Heart left ventricle (tissue), 16 donors: ENCODE results near the gene CD209. TPM values are rescaled to one million over a fixed set of nuclear protein-coding genes. Genes with fewer than 3 reads are reported as not detected.

ENCODE experiments used
- ATAC-seq, 4 donors: fragments of 200-7000 bp; cut with Tn5 transposase; one replicate each; pipeline ENCODE4 v1.9.1; 2020 to 2022; ENCODE audit warnings: moderate library complexity in 4 of 4, mild to moderate bottlenecking in 3 of 4, moderate number of reproducible peaks in 1 of 4
- DNase-seq, 5 donors: peaks; one replicate each; pipeline ENCODE4 v3.0.0-alpha.2; 2020
- H3K27ac ChIP-seq, 12 donors: fragments of 200-600 bp; sonication (generic) in 4 of 12; one replicate each; pipeline versions ENCODE4 v1.5.0 to v1.8.0; 2016 to 2022; ENCODE audit warnings: mild to moderate bottlenecking in 2 of 12
- H3K27me3 ChIP-seq, 9 donors: fragments of 200-600 bp; sonication (generic) in 2 of 9; one replicate each; pipeline versions ENCODE4 v1.5.1 to v1.8.0; 2016 to 2022; ENCODE audit warnings: mild to moderate bottlenecking in 3 of 9
- H3K36me3 ChIP-seq, 9 donors: fragments of 200-600 bp; sonication (generic) in 2 of 9; one replicate each; pipeline versions ENCODE4 v1.5.0 to v1.8.0; 2018 to 2022; ENCODE audit warnings: mild to moderate bottlenecking in 2 of 9
- H3K4me1 ChIP-seq, 12 donors: fragments of 200-600 bp; sonication (generic) in 4 of 12; one replicate each; pipeline versions ENCODE4 v1.5.0 to v1.8.0; 2016 to 2022; ENCODE audit warnings: mild to moderate bottlenecking in 3 of 12
- H3K4me3 ChIP-seq, 12 donors: fragments of 200-600 bp; sonication (generic) in 4 of 12; one replicate each; pipeline versions ENCODE4 v1.5.0 to v1.8.0; 2017 to 2022; ENCODE audit warnings: mild to moderate bottlenecking in 9 of 12, moderate library complexity in 4 of 12
- H3K9me3 ChIP-seq, 12 donors: fragments of 200-600 bp; sonication (generic) in 4 of 12; one replicate each; pipeline versions ENCODE4 v1.5.0 to v1.8.0; 2016 to 2022; ENCODE audit warnings: mild to moderate bottlenecking in 1 of 12
- POLR2A ChIP-seq, 2 donors: fragments of 450-650 bp; IDR thresholded peaks; one replicate each; pipeline ENCODE4 v1.6.1; 2017; ENCODE audit warnings: antibody characterized with exemption in 2 of 2, mild to moderate bottlenecking in 2 of 2, moderate library complexity in 2 of 2
- WGBS, 4 donors: extraction: QIAGEN DNeasy Blood & Tissue Kit in 2 of 4; methylation state at CpG; one replicate each; pipeline versions ENCODE4 v1.1.5 to v1.1.7; 2013 to 2018; 5-methylcytosine and 5-hydroxymethylcytosine counted together
- intact Hi-C, 10 donors: fragments of 100-400 bp; cut with DNase I; formaldehyde crosslinking; loops; one replicate each; pipeline versions ENCODE4 v1.11.1 to v1.14.2; 2022
- polyA plus RNA-seq, 2 donors: library from polyadenylated mRNA; stranded (reverse); fragments of 200-250 nt; gene quantifications; one replicate each; pipeline ENCODE4 v1.2.3, GENCODE V29; 2013
- total RNA-seq, 9 donors: library from RNA; depleted of rRNA in 2 of 9; stranded (reverse); fragments of >200 nt in 2 of 9; fragmentation: NEBNext Ultra II Directional in 3 of 9; extraction: Animal tissue kit (Norgen Biotek cat#: 25700) in 3 of 9; gene quantifications; one replicate each; pipeline versions ENCODE4 v1.1.0 to v1.2.4, GENCODE V29; 2016 to 2023
- TF ChIP-seq, protein P1 (sequence below), 12 donors: fragments of 200-600 bp; sonication (generic) in 4 of 12; IDR thresholded peaks; one replicate each; pipeline versions ENCODE4 v1.5.0 to v1.8.0; 2018 to 2022; ENCODE audit warnings: antibody characterized with exemption in 12 of 12, mild to moderate bottlenecking in 5 of 12
- donor health status: ischemic (EF 13 %, LVEDD 7.1; RV severe dilation, severe dysfunction).
- donor health status: healthy with polysubstance abuse.
- donor health status: DM: no; HTN: yes; CAD: no.
- donor health status: DM: no; HTN: no; CAD: no.
- donor health status: ischemic (EF 25% LVEDD 6.9; RV normal size, moderate dysfunction).
- donor health status: ischemic (EF 25% LVEDD 5.7; RV mildly dilated, moderate dysfunction).
- donor health status: healthy.
- donor health status: DM: yes; HTN: yes; CAD: no.
- donor health status: ischemic (EF 35%, LVEDD 5.7; RV mildly dilated, moderate dysfunction).
- donor health status: nonischemic (EF 11% LVEDD 7.7; RV severe dilation, severe dysfunction).
- donor health status: DM: yes; HTN: yes; CAD: no.
- donor health status: PGD.
- donor health status: ischemic (EF 29% LVEDD 5.4; RV normal size, mild dysfunction).
- donor health status: nonischemic (EF 23%, LVEDD 6.1; RV moderate dilation, normal function).

CD209 gene
- total and polyA plus RNA-seq, 11 donors: 0.53 to 56.2 (median 4.4) TPM

DNA sequence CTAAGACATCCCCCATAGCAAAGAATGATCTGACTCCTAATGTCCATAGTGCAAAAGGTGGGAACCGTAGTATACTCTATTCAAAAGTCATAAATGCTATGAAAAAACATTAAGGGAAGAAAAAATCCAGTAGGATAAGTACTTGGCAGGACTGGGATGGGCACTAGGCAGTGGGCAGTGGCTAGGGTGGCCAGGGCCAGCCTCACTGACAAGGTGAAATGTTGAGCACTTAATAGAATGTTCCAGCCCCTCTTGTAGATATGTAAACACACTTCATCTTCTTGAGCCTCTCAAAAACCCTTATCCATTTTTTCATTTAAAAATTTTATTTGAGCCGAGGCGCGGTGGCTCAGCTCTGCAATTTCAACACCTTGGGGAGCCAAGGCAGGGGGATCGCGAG lies 14.0 kb downstream of the CD209 start:
- Histone ChIP-seq H3K36me3 (no peaks in the 10 kb centered on the region), H3K27me3 (peaks cover 4 to 52% (median 35%) of the 10 kb centered on the region in 9 donors), H3K4me1 (peaks cover 0 to 24% (median 0%) of the 10 kb centered on the region in 12 donors), H3K4me3 (no peak overlapping the region), H3K9me3 (no peaks in the 10 kb centered on the region), H3K27ac (peak overlapping the region in 1 of 12 donors; percentile 70)
- intact Hi-C loops: no loop called here
- ATAC-seq (no peak), DNase-seq (no peak)
- WGBS, 4 donors: 74 to 86% (median 75%) methylated on average over 6 of the region's 6 CpGs
- no peak for TF ChIP-seq POLR2A (IDR thresholded peaks at IDR 0.05)
- TF ChIP-seq, protein P1, sequence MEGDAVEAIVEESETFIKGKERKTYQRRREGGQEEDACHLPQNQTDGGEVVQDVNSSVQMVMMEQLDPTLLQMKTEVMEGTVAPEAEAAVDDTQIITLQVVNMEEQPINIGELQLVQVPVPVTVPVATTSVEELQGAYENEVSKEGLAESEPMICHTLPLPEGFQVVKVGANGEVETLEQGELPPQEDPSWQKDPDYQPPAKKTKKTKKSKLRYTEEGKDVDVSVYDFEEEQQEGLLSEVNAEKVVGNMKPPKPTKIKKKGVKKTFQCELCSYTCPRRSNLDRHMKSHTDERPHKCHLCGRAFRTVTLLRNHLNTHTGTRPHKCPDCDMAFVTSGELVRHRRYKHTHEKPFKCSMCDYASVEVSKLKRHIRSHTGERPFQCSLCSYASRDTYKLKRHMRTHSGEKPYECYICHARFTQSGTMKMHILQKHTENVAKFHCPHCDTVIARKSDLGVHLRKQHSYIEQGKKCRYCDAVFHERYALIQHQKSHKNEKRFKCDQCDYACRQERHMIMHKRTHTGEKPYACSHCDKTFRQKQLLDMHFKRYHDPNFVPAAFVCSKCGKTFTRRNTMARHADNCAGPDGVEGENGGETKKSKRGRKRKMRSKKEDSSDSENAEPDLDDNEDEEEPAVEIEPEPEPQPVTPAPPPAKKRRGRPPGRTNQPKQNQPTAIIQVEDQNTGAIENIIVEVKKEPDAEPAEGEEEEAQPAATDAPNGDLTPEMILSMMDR (IDR thresholded peaks at IDR 0.05): no peak

GRCh38 chr19:7732045-7732444 lies 15.3 kb downstream of the CD209 start, which contains the start of gene CLEC4G:
Gene CLEC4G (minus strand): TSS chr19:7732110. CDS start chr19:7732102, 8 bp downstream.
- H3K36me3 ChIP-seq: no peaks in the 10 kb centered on the region
- H3K27ac ChIP-seq: no peak within 1 kb of the TSS
- H3K27me3 ChIP-seq: peaks cover 4 to 63% (median 35%) of the 10 kb centered on the region in 9 donors
- intact Hi-C loops: no loop called here
- ATAC-seq (no peak), DNase-seq (no peak)
- WGBS, 4 donors: 44 to 61% (median 50%) methylated on average over 9 of the region's 9 CpGs
- H3K4me1 ChIP-seq: peaks cover 0 to 24% (median 0%) of the 10 kb centered on the region in 12 donors
- no peak within 1 kb of the TSS for H3K4me3 ChIP-seq
- no peaks in the 10 kb centered on the region for H3K9me3 ChIP-seq
- TF ChIP-seq, protein P1 (IDR thresholded peaks at IDR 0.05): no peak
- TF ChIP-seq POLR2A (IDR thresholded peaks at IDR 0.05): no peak

DNA sequence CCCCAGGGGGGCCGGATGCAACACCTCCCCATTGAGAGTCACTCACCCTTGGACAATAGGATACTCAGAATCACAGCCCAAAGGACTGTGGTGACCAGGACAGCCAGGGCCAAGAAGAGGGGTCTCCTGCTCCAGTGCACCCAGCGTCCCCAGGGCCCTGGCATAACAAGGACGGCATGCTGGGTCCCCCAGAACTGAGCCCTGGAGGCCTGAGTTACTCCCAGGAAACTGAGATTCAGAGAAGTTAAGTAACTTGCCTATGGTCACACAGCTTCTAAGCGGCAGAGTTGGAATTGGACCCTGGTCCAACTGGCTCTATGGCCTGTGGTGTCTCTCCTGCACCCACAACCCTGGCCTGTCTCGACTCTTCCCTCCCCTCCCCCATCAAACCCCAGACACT lies 15.7 kb downstream of the CD209 start:
- intact Hi-C loops: no loop called here
- 53 to 70% (median 63%) methylated on average over 3 to 5 of the region's 5 CpGs for WGBS, 4 donors
- no peak for DNase-seq
- Histone ChIP-seq H3K9me3 (no peaks in the 10 kb centered on the region), H3K36me3 (no peaks in the 10 kb centered on the region), H3K4me3 (no peak overlapping the region), H3K27ac (no peak overlapping the region), H3K4me1 (peaks cover 0 to 24% (median 0%) of the 10 kb centered on the region in 12 donors), H3K27me3 (peaks cover 4 to 63% (median 35%) of the 10 kb centered on the region in 9 donors)
- ATAC-seq: no peak
- TF ChIP-seq POLR2A (IDR thresholded peaks at IDR 0.05): no peak
- TF ChIP-seq, protein P1 (IDR thresholded peaks at IDR 0.05): no peak

- WGBS, 4 donors: 53 to 61% (median 57%) methylated on average over 27 to 39 of the region's 39 CpGs
- Histone ChIP-seq H3K27ac (no peak overlapping the region), H3K27me3 (peaks cover 4 to 63% (median 35%) of the 10 kb centered on the region in 9 donors), H3K36me3 (no peaks in the 10 kb centered on the region), H3K4me1 (peaks cover 0 to 23% (median 0%) of the 10 kb centered on the region in 12 donors), H3K4me3 (no peak overlapping the region), H3K9me3 (no peaks in the 10 kb centered on the region)
- TF ChIP-seq, protein P1 (IDR thresholded peaks at IDR 0.05): no peak
- TF ChIP-seq POLR2A (IDR thresholded peaks at IDR 0.05): no peak
- intact Hi-C loops: no loop called here
- DNase-seq (no peak), ATAC-seq (no peak)
These were observed 16.1 kb downstream of the CD209 start for GRCh38 chr19:7731218-7731595.
